Keratinocyte (primary cell): ENCODE results near the gene POTEJ.
"Not testable (repeated sequence)": the region's sequence is repeated elsewhere in the genome, so short reads cannot be mapped to it uniquely, and the experiment has no call there.

Experiments
- CTCF ChIP-seq, 3 experiments: IDR thresholded peaks in 1 of 3; conservative IDR thresholded peaks in 1 of 3; optimal IDR thresholded peaks in 1 of 3; 2 replicates in 2 of 3; 3 replicates in 1 of 3; pipeline versions ENCODE3 to v1.5.1; 2011; ENCODE audit warnings: low read length in 3 of 3, mild to moderate bottlenecking in 3 of 3, moderate library complexity in 2 of 3, control low read depth in 1 of 3, inconsistent platforms in 1 of 3; ENCODE audit not compliant: insufficient read depth in 2 of 3; ENCODE audit errors: extremely low read depth in 1 of 3
- EZH2 ChIP-seq: IDR thresholded peaks from one replicate; pipeline ENCODE4 v1.6.1; 2012; ENCODE audit warnings: inconsistent platforms, mild to moderate bottlenecking, low read length, moderate library complexity

- not testable (repeated sequence) for TF ChIP-seq CTCF (optimal IDR thresholded peaks at IDR 0.05 in 1 of 3, IDR thresholded peaks at IDR 0.05 in 1 of 3, conservative IDR thresholded peaks at IDR 0.05 in 1 of 3; ENCODE audit: extremely low read depth in 1 of 3, insufficient read depth in 2 of 3, low read length in 3 of 3); EZH2
Observed at GRCh38 chr2:130692041-130692770, 81.0 kb downstream of the POTEJ start.
